GM12801 (cell line): ENCODE results near the gene CDH13.

ENCODE experiments used
- TF ChIP-seq, protein P1 (sequence below): IDR thresholded peaks from one replicate; pipeline ENCODE4 v1.5.1; 2011; ENCODE audit warnings: control low read depth; ENCODE audit not compliant: insufficient read length; ENCODE audit errors: extremely low read depth

Gene CDH13

DNA sequence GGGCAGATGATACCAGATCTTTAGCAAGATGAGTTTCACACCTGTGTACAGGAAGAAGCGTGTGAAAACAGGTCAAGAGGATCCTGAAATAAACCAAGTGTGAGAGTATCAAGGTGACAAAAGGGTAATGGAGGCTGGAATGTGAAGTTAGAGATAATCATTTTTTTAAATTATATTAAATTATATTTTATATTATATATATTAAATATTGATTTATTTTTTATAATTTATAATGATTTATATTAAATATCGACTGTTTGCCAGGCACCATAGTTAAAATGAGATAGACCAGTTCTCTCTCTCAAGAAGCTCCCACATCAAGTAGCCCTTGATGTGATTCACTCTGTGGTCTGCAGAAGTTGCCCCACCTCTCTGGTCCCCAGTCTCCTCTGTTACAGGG lies 820.8 kb downstream of the CDH13 start:
- TF ChIP-seq, protein P1, sequence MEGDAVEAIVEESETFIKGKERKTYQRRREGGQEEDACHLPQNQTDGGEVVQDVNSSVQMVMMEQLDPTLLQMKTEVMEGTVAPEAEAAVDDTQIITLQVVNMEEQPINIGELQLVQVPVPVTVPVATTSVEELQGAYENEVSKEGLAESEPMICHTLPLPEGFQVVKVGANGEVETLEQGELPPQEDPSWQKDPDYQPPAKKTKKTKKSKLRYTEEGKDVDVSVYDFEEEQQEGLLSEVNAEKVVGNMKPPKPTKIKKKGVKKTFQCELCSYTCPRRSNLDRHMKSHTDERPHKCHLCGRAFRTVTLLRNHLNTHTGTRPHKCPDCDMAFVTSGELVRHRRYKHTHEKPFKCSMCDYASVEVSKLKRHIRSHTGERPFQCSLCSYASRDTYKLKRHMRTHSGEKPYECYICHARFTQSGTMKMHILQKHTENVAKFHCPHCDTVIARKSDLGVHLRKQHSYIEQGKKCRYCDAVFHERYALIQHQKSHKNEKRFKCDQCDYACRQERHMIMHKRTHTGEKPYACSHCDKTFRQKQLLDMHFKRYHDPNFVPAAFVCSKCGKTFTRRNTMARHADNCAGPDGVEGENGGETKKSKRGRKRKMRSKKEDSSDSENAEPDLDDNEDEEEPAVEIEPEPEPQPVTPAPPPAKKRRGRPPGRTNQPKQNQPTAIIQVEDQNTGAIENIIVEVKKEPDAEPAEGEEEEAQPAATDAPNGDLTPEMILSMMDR = no peak

DNA sequence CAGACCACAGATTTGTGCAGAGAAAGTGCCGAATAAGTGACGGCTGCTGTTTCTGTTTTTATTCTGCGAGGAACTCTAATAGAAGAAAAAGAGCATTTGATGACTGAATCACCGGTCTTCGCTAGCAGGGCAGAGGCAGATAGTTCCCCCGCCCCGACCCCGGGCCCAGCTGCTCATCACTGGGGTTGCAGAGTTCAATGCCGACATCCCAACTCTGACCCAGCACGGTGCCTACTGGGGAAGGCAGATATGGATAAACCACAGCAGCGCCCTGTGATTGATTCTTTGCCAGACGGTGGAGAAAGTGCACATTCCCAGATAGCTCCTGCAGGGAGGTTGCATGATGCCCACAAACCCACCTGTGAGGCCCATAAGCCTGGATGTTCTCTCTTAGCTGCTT lies 823.1 kb downstream of the CDH13 start:
- TF ChIP-seq, protein P1 = no peak

DNA sequence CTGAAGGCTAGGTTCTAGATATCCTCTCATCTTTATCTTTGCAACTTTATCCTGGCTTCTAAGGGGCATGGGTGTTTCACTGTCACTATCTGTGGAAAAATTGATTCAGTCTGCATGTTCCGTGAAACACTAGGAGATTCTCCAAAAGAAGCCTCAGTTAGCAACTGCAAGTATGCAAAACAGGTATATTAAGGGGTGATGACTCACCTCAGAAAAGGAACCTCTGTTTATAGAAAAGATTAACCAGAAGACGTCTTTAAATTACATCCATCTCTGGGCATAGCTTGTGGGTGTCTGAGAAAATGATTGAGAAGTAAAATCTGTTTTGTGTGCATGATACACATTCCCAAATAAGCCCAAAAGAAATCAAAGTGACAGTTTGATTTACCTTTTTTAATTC lies 827.2 kb downstream of the CDH13 start:
- TF ChIP-seq, protein P1 = no peak

DNA sequence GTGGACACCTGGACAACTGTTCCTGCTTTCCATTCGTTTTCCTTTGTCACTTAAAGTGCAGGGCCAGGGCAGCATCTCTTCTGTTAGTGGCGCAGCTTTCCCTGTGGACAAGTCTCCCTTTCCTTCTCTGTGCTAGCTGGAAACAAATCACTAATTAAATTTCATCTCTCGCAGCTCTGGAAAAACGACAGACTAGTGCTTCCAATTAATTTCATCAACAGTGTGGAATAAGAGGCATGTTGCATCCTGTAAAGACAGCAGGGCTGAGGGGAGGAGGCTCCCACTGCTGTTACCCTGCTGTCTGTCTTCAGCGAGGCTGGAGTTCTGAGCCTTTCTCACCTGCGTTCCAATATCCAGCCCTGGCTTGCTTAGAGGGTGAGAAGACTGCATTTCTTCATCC lies 828.9 kb downstream of the CDH13 start:
- TF ChIP-seq, protein P1 = no peak

DNA sequence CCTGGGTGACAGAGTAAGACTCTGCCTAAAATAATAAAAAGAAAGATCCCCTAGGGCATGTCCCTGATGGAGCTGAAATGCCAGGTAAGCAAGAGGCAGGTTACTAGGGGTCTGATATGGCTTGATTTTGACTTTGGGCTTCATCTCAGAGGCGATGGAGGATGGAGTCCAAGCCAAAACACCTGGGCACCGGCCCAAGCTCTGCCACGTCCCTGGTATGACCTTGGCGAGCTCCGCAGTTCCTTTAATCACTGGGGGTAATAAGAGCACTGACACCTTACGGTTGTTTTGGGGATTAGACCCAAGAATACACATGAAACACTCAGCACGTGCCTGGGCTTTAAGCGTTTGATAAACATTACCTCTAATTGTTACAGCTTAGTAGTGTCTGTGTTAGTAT lies 830.2 kb downstream of the CDH13 start:
- TF ChIP-seq, protein P1 = no peak

DNA sequence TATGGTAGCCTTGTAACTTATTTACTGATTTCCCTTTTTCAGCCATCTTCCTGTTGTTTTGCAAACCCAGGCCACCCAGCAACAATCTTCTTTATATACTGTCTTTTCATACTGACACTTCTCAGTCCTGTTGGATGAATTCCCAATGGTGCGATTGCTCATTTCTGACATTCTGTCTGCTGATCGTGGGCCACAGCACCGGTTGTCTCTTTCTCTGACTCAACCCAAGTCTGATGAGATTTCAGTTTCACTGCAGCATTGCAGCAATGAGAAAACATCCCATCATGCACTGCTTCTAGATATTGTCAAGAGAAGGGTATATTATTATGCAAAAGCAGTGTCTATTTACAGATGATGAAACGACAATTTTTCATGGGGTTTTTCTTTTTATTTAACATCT lies 831.8 kb downstream of the CDH13 start:
- TF ChIP-seq, protein P1 = no peak

DNA sequence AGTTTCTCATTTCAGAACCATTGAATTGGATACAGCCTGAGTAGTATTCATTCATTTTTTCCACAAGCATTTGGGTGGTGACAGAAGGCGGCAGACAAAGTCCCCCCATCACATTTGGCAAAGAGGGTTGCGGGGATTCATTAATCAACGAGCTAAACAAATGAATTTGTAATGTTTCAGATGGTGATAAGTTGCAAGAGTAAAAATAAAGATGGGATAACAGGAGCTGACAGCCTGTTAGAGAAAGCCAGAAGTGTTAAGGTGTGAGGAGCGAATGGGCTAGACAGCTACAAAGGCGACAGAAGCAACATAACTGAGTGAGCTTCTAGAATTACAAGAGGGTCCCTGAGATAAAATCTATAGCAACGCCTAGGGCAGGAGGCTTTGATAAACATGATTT lies 838.2 kb downstream of the CDH13 start:
- TF ChIP-seq, protein P1 = no peak

DNA sequence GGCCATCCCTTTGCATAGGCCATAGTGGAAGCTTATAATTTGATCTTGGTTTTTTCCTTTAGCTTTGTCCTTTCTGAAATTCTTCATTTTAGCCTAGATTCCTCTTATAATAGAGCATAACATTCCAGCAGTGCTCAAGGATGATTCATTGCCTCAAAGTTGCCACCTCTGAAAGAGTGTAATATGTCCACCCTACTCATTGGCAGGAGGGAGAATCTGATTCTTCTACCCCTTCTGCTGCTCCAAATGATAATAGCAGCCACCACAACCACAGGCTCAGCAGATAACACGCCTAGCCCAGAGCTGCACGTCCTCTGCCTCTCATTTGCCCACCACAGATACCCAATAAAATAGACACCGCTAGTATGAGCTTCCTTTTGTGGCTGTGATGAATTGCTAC lies 843.6 kb downstream of the CDH13 start:
- TF ChIP-seq, protein P1 = no peak
